Activated naive CD4-positive, alpha-beta T cell treated with anti-CD3 and anti-CD28 coated beads for 36 hours (primary cell): ENCODE data around the gene INHBC. TPM values are rescaled to one million over a fixed set of nuclear protein-coding genes. Genes with fewer than 3 reads are reported as not detected.
"Not testable (repeated sequence)": the region's sequence is repeated elsewhere in the genome, so short reads cannot be mapped to it uniquely, and the experiment has no call there.

Source experiments
- CTCF ChIA-PET: fragments of 350-600 bp; sonication (Branson Sonifier 250); formaldehyde crosslinking; loops from one replicate; lab custom pipeline; 2021; ENCODE audit warnings: antibody characterized with exemption; lab: Charles Lee
- DNase-seq: peaks from one replicate; pipeline ENCODE4 v3.0.0-alpha.2; 2020
- H3K27ac Mint-ChIP-seq: one replicate; pipeline ENCODE4 v1.8.0; 2021; ENCODE audit warnings: mild to moderate bottlenecking, mixed read lengths
- H3K27me3 Mint-ChIP-seq: one replicate; pipeline ENCODE4 v1.8.0; 2021; ENCODE audit warnings: low read depth, mixed read lengths
- H3K36me3 Mint-ChIP-seq: one replicate; pipeline ENCODE4 v1.8.0; 2021; ENCODE audit warnings: low read depth, mixed read lengths
- H3K4me1 Mint-ChIP-seq: one replicate; pipeline ENCODE4 v1.8.0; 2021; ENCODE audit warnings: low read depth, mixed read lengths
- H3K4me3 Mint-ChIP-seq: one replicate; pipeline ENCODE4 v1.8.0; 2021; ENCODE audit warnings: mild to moderate bottlenecking, moderate library complexity, mixed read lengths
- H3K9me3 Mint-ChIP-seq: one replicate; pipeline ENCODE4 v1.8.0; 2021; ENCODE audit warnings: mixed read lengths
- intact Hi-C: fragments of 100-400 bp; cut with micrococcal nuclease; formaldehyde crosslinking; loops from one replicate; pipeline ENCODE4 v1.15.1; 2023
- total RNA-seq, 2 experiments: library from RNA; stranded (reverse); gene quantifications; one replicate each; pipeline ENCODE4 v1.2.3, GENCODE V29; 2021

Gene INHBC
- total RNA-seq, 2 experiments from 2014 or later, result not detected

GRCh38 chr12:57430112-57430930, 4.3 kb upstream of the INHBC start:
- H3K4me1 Mint-ChIP-seq, result peaks cover 38% of the 10 kb centered on the region
- no peaks in the 10 kb centered on the region for H3K27me3 Mint-ChIP-seq
- H3K36me3 Mint-ChIP-seq, result peaks cover 10% of the 10 kb centered on the region
- CTCF ChIA-PET, result interaction anchor here (0.6 to 1.3 kb wide), 7 partner anchors 9 to 169 kb away, joined by 3 to 15 read pairs (median 4); no protein-coding TSS in a partner anchor
- intact Hi-C loops, result loop anchor here (1.0 to 5.0 kb wide), 3 partner anchors 25 to 706 kb away; partner anchors contain the start of gene NACA
- H3K27ac Mint-ChIP-seq, result peak overlapping the region; percentile 98
- no peaks in the 10 kb centered on the region for H3K9me3 Mint-ChIP-seq
- peak; percentile 55 for DNase-seq
- H3K4me3 Mint-ChIP-seq, result peak overlapping the region; percentile 94

GRCh38 chr12:57430931-57431566, 3.5 kb upstream of the INHBC start, which contains the start of gene R3HDM2:
Gene R3HDM2, minus strand, starts transcription at chr12:57431043. Its CDS starts 120,615 bp downstream, at chr12:57310428.
- Mint-ChIP-seq H3K36me3 (peaks cover 7% of the 10 kb centered on the region), H3K27ac (peak within 1 kb of the TSS; percentile 98), H3K9me3 (no peaks in the 10 kb centered on the region), H3K27me3 (no peaks in the 10 kb centered on the region), H3K4me1 (peaks cover 37% of the 10 kb centered on the region), H3K4me3 (peak within 1 kb of the TSS; percentile 94)
- CTCF ChIA-PET, result interaction anchor here (1.8 to 4.4 kb wide), 2 partner anchors 23 to 28 kb away, joined by 8 to 49 read pairs; partner anchors contain the start of gene INHBE
- peak; percentile 97 for DNase-seq
- intact Hi-C loops, result loop anchor here (1.0 to 5.0 kb wide), 7 partner anchors 26 to 706 kb away; partner anchors contain the start of genes DDIT3, GLI1 and NACA

DNA sequence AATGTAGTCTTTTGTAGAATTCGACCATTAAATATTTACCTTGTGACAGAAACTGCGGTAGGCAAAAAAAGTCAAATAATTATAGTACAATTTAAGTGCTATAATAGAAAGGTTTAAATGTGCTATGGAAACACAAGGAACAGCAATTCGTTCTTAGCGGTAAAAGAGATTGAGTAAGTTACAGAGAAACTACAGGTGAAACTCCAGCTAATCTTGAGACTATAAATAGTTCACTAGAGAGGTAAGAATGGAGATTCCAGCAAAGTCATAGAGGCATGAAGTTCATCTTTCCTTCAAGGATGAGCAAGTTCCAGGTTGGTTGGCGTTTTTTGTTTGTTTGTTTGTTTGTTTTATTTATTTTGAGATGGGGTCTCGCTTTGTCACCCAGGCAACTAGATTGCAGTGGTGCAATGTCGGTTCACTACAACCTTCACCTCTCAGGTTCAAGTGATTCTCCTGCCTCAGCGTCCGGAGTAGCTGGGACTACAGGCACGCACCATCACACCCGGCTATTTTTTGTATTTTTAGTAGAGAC, 2.9 kb upstream of the INHBC start:
- Mint-ChIP-seq H3K36me3 (peaks cover 7% of the 10 kb centered on the region), H3K9me3 (no peaks in the 10 kb centered on the region)

DNA sequence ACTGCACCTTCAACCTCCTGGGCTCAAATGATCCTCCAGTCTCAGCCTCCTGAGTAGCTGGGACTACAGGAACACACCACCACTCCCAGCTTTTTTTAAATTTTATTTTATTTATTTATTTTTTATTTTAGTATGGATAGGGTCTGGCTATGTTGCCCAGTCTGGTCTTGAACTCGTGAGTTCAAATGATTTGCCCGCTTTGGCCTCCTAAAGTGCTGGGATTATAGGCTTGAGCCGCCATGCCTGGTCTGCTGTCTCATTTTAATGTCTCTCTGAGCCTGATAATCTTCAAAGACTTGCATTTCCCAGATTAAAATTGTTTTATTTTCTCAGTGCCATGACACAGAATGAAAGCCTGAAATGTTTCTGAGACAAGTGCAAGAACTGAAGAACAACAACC, 1.2 kb upstream of the INHBC start:
- intact Hi-C loops, result loop anchor here (5.0 kb wide), 1 partner anchor 91 kb away; no protein-coding TSS in a partner anchor
- CTCF ChIA-PET, result interaction anchor here (0.7 to 4.4 kb wide), 2 partner anchors 8 to 21 kb away, joined by 3 to 49 read pairs; partner anchors contain the start of gene INHBE
- DNase-seq, result no peak
- Mint-ChIP-seq H3K9me3 (no peaks in the 10 kb centered on the region), H3K27ac (no peak overlapping the region), H3K27me3 (no peaks in the 10 kb centered on the region), H3K4me3 (no peak overlapping the region), H3K4me1 (peaks cover 25% of the 10 kb centered on the region), H3K36me3 (peaks cover 5% of the 10 kb centered on the region)

More for the DNA sequence above, 2.9 kb upstream of the INHBC start:
- H3K27me3 Mint-ChIP-seq, result no peaks in the 10 kb centered on the region
- no peak for DNase-seq
- peaks cover 35% of the 10 kb centered on the region for H3K4me1 Mint-ChIP-seq
- CTCF ChIA-PET, result interaction anchor here (1.8 to 4.4 kb wide), 2 partner anchors 22 to 27 kb away, joined by 8 to 49 read pairs; partner anchors contain the start of gene INHBE
- intact Hi-C loops, result loop anchor here (1.0 to 5.0 kb wide), 6 partner anchors 28 to 707 kb away; partner anchors contain the start of genes DDIT3, GLI1 and NACA
- H3K4me3 Mint-ChIP-seq, result peak overlapping the region; percentile 88
- peak overlapping the region; percentile 97 for H3K27ac Mint-ChIP-seq

DNA sequence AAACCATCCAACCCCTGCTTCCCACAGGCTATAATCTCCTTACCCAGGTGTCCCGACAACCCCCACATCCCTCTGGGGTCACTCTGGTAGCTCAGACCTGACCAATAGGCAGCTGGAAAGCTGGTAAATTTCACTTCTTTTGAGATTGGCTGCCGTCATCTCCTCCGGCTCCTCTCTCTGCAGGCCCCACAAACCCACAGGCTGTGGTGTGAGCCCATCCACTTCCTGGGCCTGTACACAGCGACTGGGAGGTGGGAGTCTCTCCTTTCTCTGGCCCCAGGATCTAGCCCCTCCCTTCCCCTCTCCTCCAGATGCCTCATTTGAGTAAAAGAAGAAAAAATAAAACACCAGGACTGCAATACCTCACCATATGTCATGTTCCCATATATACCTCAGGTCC, 709 bp downstream of the INHBC start:
- Mint-ChIP-seq H3K27me3 (no peaks in the 10 kb centered on the region), H3K4me1 (peaks cover 13% of the 10 kb centered on the region), H3K27ac (no peak overlapping the region), H3K9me3 (no peaks in the 10 kb centered on the region), H3K4me3 (no peak overlapping the region), H3K36me3 (no peaks in the 10 kb centered on the region)
- intact Hi-C loops, result no loop called here
- DNase-seq, result no peak
- CTCF ChIA-PET, result interaction anchor here (0.8 to 4.4 kb wide), 3 partner anchors 19 to 127 kb away, joined by 3 to 49 read pairs (median 3); partner anchors contain the start of gene INHBE

GRCh38 chr12:57438400-57438799, 3.8 kb downstream of the INHBC start:
- intact Hi-C loops, result no loop called here
- H3K4me3 Mint-ChIP-seq, result no peak overlapping the region
- H3K36me3 Mint-ChIP-seq, result peaks cover 2% of the 10 kb centered on the region
- H3K27me3 Mint-ChIP-seq, result peaks cover 4% of the 10 kb centered on the region
- H3K4me1 Mint-ChIP-seq, result peaks cover 2% of the 10 kb centered on the region
- DNase-seq, result no peak
- peaks cover 8% of the 10 kb centered on the region for H3K9me3 Mint-ChIP-seq
- CTCF ChIA-PET, result no interaction called here
- no peak overlapping the region for H3K27ac Mint-ChIP-seq

DNA sequence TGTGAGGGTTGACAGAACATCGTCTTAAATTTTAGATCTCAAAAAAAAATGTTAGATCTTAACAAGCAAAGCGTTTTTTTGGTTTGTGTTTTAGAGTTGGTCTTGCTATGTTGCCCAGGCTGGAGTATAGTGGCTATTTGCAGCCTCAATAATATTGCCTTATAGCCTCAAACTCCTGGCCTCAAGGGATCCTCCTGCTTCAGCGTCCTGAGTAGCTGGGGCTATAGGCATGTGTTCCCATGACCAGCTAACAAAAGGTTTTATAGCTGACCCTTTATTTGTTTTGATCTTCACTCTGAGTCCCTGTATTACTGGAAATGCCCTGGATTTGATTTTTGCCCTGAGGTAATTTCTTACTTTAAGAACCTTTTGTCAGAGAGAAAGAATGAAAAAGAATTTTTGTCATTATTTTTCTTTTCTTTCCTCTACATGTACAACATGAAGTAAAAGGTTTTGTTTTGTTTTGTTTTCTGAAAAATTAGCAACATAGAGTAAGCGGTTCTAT, 5.2 kb downstream of the INHBC start:
- peaks cover 2% of the 10 kb centered on the region for H3K36me3 Mint-ChIP-seq
- DNase-seq, result no peak
- peaks cover 2% of the 10 kb centered on the region for H3K4me1 Mint-ChIP-seq
- CTCF ChIA-PET, result interaction anchor here (1.0 to 1.7 kb wide), 2 partner anchors 13 to 16 kb away, joined by 3 to 5 read pairs; no protein-coding TSS in a partner anchor
- H3K27ac Mint-ChIP-seq, result no peak overlapping the region
- peaks cover 8% of the 10 kb centered on the region for H3K9me3 Mint-ChIP-seq
- H3K4me3 Mint-ChIP-seq, result no peak overlapping the region
- intact Hi-C loops, result no loop called here
- peaks cover 4% of the 10 kb centered on the region for H3K27me3 Mint-ChIP-seq

DNA sequence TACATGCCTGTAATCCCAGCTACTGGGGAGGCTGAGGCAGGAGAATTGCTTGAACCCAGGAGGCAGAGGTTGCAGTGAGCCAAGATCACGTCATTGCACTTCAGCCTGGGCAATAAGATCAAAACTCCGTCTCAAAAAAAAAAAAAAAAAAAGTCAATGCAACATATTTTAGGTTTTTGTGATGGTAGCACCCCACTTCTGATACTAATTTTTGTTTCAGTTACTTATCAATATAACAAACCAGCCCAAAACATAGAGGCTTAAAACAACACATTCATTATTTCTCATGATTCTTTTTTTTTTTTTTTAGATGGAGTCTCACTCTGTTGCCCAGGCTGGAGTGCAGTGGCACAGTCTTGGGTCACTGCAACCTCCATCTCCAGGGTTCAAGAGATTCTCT, 6.8 kb downstream of the INHBC start:
- H3K9me3 Mint-ChIP-seq, intact Hi-C loops, H3K27ac Mint-ChIP-seq, H3K27me3 Mint-ChIP-seq, H3K4me1 Mint-ChIP-seq, DNase-seq, H3K36me3 Mint-ChIP-seq, H3K4me3 Mint-ChIP-seq: not testable (repeated sequence)
- CTCF ChIA-PET, result interaction anchor here (0.6 to 1.7 kb wide), 4 partner anchors 10 to 20 kb away, joined by 3 to 4 read pairs (median 4); no protein-coding TSS in a partner anchor

GRCh38 chr12:57441846-57442427, 7.4 kb downstream of the INHBC start:
- Mint-ChIP-seq H3K4me3 (no peak overlapping the region), H3K27me3 (peaks cover 4% of the 10 kb centered on the region), H3K27ac (no peak overlapping the region), H3K9me3 (peaks cover 8% of the 10 kb centered on the region), H3K4me1 (no peaks in the 10 kb centered on the region), H3K36me3 (peaks cover 2% of the 10 kb centered on the region)
- intact Hi-C loops, result no loop called here
- CTCF ChIA-PET, result interaction anchor here (0.6 to 1.7 kb wide), 4 partner anchors 10 to 1074 kb away, joined by 3 to 4 read pairs (median 4); no protein-coding TSS in a partner anchor
- DNase-seq, result no peak

- intact Hi-C loops, H3K36me3 Mint-ChIP-seq: not testable (repeated sequence)
Observed at GRCh38 chr12:57444337-57444736, 9.8 kb downstream of the INHBC start.

GRCh38 chr12:57444744-57445143, 10.2 kb downstream of the INHBC start:
- peaks cover 4% of the 10 kb centered on the region for H3K27me3 Mint-ChIP-seq
- no peak for DNase-seq
- H3K4me3 Mint-ChIP-seq, result no peak overlapping the region
- peaks cover 8% of the 10 kb centered on the region for H3K9me3 Mint-ChIP-seq
- peaks cover 2% of the 10 kb centered on the region for H3K36me3 Mint-ChIP-seq
- no peak overlapping the region for H3K27ac Mint-ChIP-seq
- H3K4me1 Mint-ChIP-seq, result no peaks in the 10 kb centered on the region
- CTCF ChIA-PET, result interaction anchor here (0.5 to 2.8 kb wide), 5 partner anchors 11 to 200 kb away, joined by 3 to 13 read pairs (median 4); partner anchors contain the start of genes GLI1 and INHBE
- intact Hi-C loops, result no loop called here

More at GRCh38 chr12:57444337-57444736, 9.8 kb downstream of the INHBC start:
- H3K27ac Mint-ChIP-seq, H3K27me3 Mint-ChIP-seq, H3K9me3 Mint-ChIP-seq, H3K4me3 Mint-ChIP-seq, DNase-seq, H3K4me1 Mint-ChIP-seq: not testable (repeated sequence)
- CTCF ChIA-PET, result interaction anchor here (0.6 to 2.8 kb wide), 4 partner anchors 12 to 427 kb away, joined by 3 to 13 read pairs (median 8); partner anchors contain the start of genes GLI1 and INHBE
